SU-DHL-6 (cell line): Measurements from ENCODE around the gene FBN1.

Experiments
- EZH2phosphoT487 ChIP-seq: fragments of 200-600 bp; sonication (generic), shearing (Covaris generic); conservative IDR thresholded peaks from 2 replicates; pipeline ENCODE4 v1.6.1; 2018; ENCODE audit warnings: mild to moderate bottlenecking, antibody characterized with exemption, low read length, moderate library complexity, mixed read lengths
- TF ChIP-seq, protein P1 (sequence below): fragments of 200-600 bp; sonication (generic); IDR thresholded peaks from one replicate; pipeline ENCODE4 v1.5.1; 2017; ENCODE audit warnings: antibody characterized with exemption, mild to moderate bottlenecking, low read length, moderate library complexity; ENCODE audit not compliant: insufficient read depth, poor library complexity, severe bottlenecking

DNA sequence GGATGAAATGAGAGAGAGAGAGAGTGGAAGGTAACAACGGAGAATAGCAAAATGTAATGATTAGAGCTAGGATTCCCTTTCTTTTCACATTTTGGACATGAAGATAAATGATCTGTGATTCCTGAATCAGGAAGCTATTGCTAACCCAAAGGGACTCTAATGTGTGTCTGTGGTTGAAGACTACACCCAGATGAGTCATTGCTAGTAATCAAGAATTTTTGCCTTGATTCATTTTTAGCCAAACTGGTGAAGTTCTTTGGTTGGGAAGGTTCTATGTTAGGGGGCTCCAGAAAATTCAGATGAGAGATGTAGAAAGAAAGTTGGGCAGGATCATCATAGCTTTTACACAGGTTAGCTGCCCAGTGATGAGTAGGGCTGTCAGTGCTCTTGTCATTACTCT, 197.9 kb downstream of the FBN1 start:
- TF ChIP-seq, protein P1, sequence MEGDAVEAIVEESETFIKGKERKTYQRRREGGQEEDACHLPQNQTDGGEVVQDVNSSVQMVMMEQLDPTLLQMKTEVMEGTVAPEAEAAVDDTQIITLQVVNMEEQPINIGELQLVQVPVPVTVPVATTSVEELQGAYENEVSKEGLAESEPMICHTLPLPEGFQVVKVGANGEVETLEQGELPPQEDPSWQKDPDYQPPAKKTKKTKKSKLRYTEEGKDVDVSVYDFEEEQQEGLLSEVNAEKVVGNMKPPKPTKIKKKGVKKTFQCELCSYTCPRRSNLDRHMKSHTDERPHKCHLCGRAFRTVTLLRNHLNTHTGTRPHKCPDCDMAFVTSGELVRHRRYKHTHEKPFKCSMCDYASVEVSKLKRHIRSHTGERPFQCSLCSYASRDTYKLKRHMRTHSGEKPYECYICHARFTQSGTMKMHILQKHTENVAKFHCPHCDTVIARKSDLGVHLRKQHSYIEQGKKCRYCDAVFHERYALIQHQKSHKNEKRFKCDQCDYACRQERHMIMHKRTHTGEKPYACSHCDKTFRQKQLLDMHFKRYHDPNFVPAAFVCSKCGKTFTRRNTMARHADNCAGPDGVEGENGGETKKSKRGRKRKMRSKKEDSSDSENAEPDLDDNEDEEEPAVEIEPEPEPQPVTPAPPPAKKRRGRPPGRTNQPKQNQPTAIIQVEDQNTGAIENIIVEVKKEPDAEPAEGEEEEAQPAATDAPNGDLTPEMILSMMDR = no peak
- TF ChIP-seq EZH2phosphoT487 = no peak
